ENCODE results near the gene SNPH.

Gene SNPH

GRCh38 chr20:1274485-1275311, 8.6 kb downstream of the SNPH start:
- Mint-ChIP-seq H3K4me3 (no peak overlapping the region), H3K27ac (no peak overlapping the region)
- TF ChIP-seq CTCF (IDR thresholded peaks at IDR 0.05): no peak

GRCh38 chr20:1275919-1276318, 9.8 kb downstream of the SNPH start:
- DNase-seq: no peak
- H3K4me1 Mint-ChIP-seq: peaks cover 5% of the 10 kb centered on the region
- H3K4me3 Mint-ChIP-seq: no peak overlapping the region
- no peak for TF ChIP-seq CTCF (IDR thresholded peaks at IDR 0.05)
- H3K27ac Mint-ChIP-seq: peak overlapping the region; percentile 9
- no peaks in the 10 kb centered on the region for H3K36me3 Mint-ChIP-seq (ENCODE audit: low read depth)
- no peaks in the 10 kb centered on the region for H3K9me3 Mint-ChIP-seq
- peaks cover 10% of the 10 kb centered on the region for H3K27me3 Mint-ChIP-seq (ENCODE audit: low read depth, poor library complexity)

More at GRCh38 chr20:1274485-1275311, 8.6 kb downstream of the SNPH start:
- peaks cover 5% of the 10 kb centered on the region for H3K4me1 Mint-ChIP-seq
- H3K36me3 Mint-ChIP-seq (ENCODE audit: low read depth): no peaks in the 10 kb centered on the region
- H3K9me3 Mint-ChIP-seq: no peaks in the 10 kb centered on the region
- peaks cover 6% of the 10 kb centered on the region for H3K27me3 Mint-ChIP-seq (ENCODE audit: low read depth, poor library complexity)
- DNase-seq: no peak

GRCh38 chr20:1277529-1278322, 11.6 kb downstream of the SNPH start:
- DNase-seq: no peak
- Mint-ChIP-seq H3K4me3 (no peak overlapping the region), H3K27me3 (ENCODE audit: low read depth, poor library complexity) (peaks cover 18% of the 10 kb centered on the region), H3K36me3 (ENCODE audit: low read depth) (no peaks in the 10 kb centered on the region), H3K27ac (no peak overlapping the region), H3K9me3 (no peaks in the 10 kb centered on the region), H3K4me1 (peaks cover 5% of the 10 kb centered on the region)
- no peak for TF ChIP-seq CTCF (IDR thresholded peaks at IDR 0.05)

GRCh38 chr20:1278993-1279392, 12.9 kb downstream of the SNPH start:
- Mint-ChIP-seq H3K9me3 (no peaks in the 10 kb centered on the region), H3K4me1 (peaks cover 16% of the 10 kb centered on the region), H3K27me3 (ENCODE audit: low read depth, poor library complexity) (peaks cover 17% of the 10 kb centered on the region), H3K36me3 (ENCODE audit: low read depth) (no peaks in the 10 kb centered on the region), H3K27ac (no peak overlapping the region), H3K4me3 (no peak overlapping the region)
- no peak for TF ChIP-seq CTCF (IDR thresholded peaks at IDR 0.05)
- no peak for DNase-seq

GRCh38 chr20:1280195-1281102, 14.4 kb downstream of the SNPH start:
- Mint-ChIP-seq H3K36me3 (ENCODE audit: low read depth) (no peaks in the 10 kb centered on the region), H3K27ac (no peak overlapping the region), H3K9me3 (no peaks in the 10 kb centered on the region), H3K27me3 (ENCODE audit: low read depth, poor library complexity) (peaks cover 16% of the 10 kb centered on the region), H3K4me3 (no peak overlapping the region), H3K4me1 (peaks cover 23% of the 10 kb centered on the region)
- no peak for TF ChIP-seq CTCF (IDR thresholded peaks at IDR 0.05)
- no peak for DNase-seq
